Measurements from ENCODE around the gene TMEM63B. TPM values are rescaled to one million over a fixed set of nuclear protein-coding genes. Genes with fewer than 3 reads are reported as not detected.
A peak's percentile ranks its signal among the peaks of the same experiment; 100 is the strongest.

TMEM63B gene
- total and polyA plus RNA-seq, 9 of the 15 experiments (the other 6 are each of a cell fraction or from before 2014, with no cell fraction given) = 0.14 to 39.4 (median 14.4) TPM

DNA sequence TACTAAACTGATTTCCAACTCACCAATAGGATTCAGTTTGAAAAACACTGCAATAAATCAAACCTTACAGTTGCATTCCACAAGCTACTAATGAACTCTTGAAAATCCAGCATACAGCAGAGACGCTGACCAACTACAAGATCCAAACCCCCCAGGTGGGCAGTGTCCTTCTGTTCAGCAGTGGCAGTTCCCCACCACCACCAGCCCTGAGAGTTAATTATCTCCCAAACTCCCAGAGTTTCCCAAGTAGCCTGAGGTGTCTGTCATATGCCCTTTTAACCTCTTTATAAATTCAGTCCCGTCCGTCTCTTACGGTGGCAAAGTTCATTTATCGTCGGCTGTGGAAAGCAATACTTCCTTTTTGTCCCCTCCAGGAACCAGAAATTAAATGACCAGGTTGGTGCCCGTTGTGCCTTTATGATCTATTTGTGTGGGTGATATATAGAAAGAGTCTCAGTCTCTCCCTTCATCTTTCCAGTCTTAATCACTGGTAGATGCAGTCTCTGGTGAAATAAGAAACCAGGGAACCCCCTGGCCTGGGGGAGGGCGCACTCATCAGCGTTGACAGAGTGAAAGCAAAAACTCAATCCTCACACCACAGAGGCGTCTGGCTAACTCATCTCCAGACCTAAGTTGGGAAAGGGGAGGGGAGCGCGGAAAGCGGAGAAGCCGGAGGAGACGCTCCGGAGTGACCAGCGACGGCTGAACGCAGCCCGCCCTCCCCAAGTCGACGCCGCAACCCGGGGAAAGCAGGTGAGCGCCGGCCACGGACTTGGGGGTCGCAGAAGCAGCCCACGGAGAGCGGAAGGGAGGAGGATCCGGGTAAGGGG is 819 bp upstream of the TMEM63B start (continued):
- TF ChIP-seq, protein P1, sequence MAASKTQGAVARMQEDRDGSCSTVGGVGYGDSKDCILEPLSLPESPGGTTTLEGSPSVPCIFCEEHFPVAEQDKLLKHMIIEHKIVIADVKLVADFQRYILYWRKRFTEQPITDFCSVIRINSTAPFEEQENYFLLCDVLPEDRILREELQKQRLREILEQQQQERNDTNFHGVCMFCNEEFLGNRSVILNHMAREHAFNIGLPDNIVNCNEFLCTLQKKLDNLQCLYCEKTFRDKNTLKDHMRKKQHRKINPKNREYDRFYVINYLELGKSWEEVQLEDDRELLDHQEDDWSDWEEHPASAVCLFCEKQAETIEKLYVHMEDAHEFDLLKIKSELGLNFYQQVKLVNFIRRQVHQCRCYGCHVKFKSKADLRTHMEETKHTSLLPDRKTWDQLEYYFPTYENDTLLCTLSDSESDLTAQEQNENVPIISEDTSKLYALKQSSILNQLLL (CRISPR knock-in tag; IDR thresholded peaks at IDR 0.05; ENCODE audit: borderline replicate concordance) = peak; percentile 58; the same call in 1 of the 2 replicates
- TF ChIP-seq, protein P2, sequence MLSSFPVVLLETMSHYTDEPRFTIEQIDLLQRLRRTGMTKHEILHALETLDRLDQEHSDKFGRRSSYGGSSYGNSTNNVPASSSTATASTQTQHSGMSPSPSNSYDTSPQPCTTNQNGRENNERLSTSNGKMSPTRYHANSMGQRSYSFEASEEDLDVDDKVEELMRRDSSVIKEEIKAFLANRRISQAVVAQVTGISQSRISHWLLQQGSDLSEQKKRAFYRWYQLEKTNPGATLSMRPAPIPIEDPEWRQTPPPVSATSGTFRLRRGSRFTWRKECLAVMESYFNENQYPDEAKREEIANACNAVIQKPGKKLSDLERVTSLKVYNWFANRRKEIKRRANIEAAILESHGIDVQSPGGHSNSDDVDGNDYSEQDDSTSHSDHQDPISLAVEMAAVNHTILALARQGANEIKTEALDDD (IDR thresholded peaks at IDR 0.05) = peak; percentile 36; the same call in 1 of the 2 replicates
- no peak for TF ChIP-seq RFX5 (IDR thresholded peaks at IDR 0.05; ENCODE audit: low read depth, low read length)
- 0 out of 2 replicates have a peak, but pooled peaks have one; percentile 34 for TF ChIP-seq NFATC3 (IDR thresholded peaks at IDR 0.05)
- peak; percentile 73 for TF ChIP-seq CHD1 (IDR thresholded peaks at IDR 0.05; ENCODE audit: low read length)
- TF ChIP-seq NFE2 (IDR thresholded peaks at IDR 0.05; ENCODE audit: low read depth) = 0 out of 2 replicates have a peak, but pooled peaks have one; percentile 26
- peak; percentile 28 to 73; a peak in 1 of 4 replicates for TF ChIP-seq UBTF (IDR thresholded peaks at IDR 0.05; ENCODE audit: borderline replicate concordance in 1 of 2, low read depth in 2 of 2, low read length in 2 of 2)
- TF ChIP-seq ZFP91 (CRISPR knock-in tag; IDR thresholded peaks at IDR 0.05) = no peak
- 0 out of 2 replicates have a peak, but pooled peaks have one; percentile 3 for TF ChIP-seq NCOR1 (IDR thresholded peaks at IDR 0.05)
- 0 out of 2 replicates have a peak, but pooled peaks have one; percentile 30 for TF ChIP-seq GATAD2A (IDR thresholded peaks at IDR 0.05)
- 0 out of 4 replicates have a peak, but pooled peaks of 1 of the 2 experiments have one; percentile 32 for TF ChIP-seq ARNT (IDR thresholded peaks at IDR 0.05)
- TF ChIP-seq CBFA2T3 (IDR thresholded peaks at IDR 0.05) = 0 out of 2 replicates have a peak, but pooled peaks have one; percentile 28
- TF ChIP-seq MXI1 (IDR thresholded peaks at IDR 0.05; ENCODE audit: low read depth, low read length) = peak; percentile 30; the same call in 1 of the 2 replicates
- TF ChIP-seq NFRKB (IDR thresholded peaks at IDR 0.05; ENCODE audit: low read depth) = peak; percentile 9; the same call in 1 of the 2 replicates
- TF ChIP-seq ZNF395 (CRISPR knock-in tag; IDR thresholded peaks at IDR 0.05) = peak; percentile 76
- TF ChIP-seq L3MBTL2 (IDR thresholded peaks at IDR 0.05) = peak; percentile 62; the same call in 1 of the 2 replicates
- TF ChIP-seq HMGN3 (IDR thresholded peaks at IDR 0.05; ENCODE audit: borderline replicate concordance, extremely low read depth, insufficient read length, low read depth, low read length) = peak; percentile 72
- TF ChIP-seq CREB1 (IDR thresholded peaks at IDR 0.05) = no peak; the same call in 1 of the 2 replicates
- peak; percentile 42 for TF ChIP-seq CREB1 (CRISPR knock-in tag; IDR thresholded peaks at IDR 0.05)
- TF ChIP-seq ZNF507 (tag; conservative IDR thresholded peaks at IDR 0.05) = no peak
